Measurements from ENCODE around the gene HECW1.

The HECW1 gene

GRCh38 chr7:43111630-43112458 lies 603 bp upstream of the HECW1 start:
- H3K4me3 ChIP-seq (ENCODE audit: low read depth in 1 of 2, low read length in 2 of 2), result no peak overlapping the region

DNA sequence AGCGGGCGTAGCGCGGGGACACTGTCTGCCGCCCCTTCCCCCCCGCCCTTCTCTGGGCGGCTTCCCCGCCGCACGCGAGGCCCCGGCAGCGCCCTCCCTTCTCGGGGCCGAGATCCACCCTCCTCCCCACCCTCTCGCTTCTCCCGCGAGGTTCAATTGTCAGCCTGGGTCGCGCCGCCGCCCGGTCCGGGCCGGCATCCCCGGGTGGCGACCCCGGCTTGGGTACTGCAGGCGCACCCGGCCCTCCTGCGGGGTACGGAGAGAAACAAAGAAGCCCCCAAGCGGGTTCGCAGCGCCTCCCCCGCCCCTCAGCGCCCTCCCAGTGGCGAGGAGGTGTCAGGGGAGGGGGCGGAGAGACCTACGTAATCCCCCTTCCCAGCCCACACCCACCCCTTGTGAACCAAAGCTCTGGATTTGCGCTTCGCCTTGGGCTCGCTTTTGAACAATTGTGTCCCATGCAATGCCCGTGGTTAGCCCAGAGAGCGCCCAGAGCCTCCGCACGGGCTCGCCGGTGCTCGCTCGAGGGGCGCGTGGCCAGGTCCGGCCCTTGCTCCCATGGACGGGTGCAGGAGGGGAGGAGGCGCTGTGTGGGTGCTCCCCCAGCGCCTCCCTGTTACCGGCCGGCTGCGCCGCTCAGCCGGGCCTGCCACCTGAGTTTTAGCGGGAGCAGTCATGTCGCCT lies 634 bp downstream of the HECW1 start:
- H3K27ac ChIP-seq (ENCODE audit: low read depth, low read length), result no peak overlapping the region
- H3K4me3 ChIP-seq (ENCODE audit: low read depth in 1 of 2, low read length in 2 of 2), result no peak overlapping the region
- no peaks in the 10 kb centered on the region for H3K9me3 ChIP-seq (ENCODE audit: control insufficient read depth in 1 of 2, low read length in 2 of 2)
- peaks cover 39 to 59% of the 10 kb centered on the region in 2 donors for H3K27me3 ChIP-seq (ENCODE audit: control insufficient read depth in 1 of 2, insufficient read depth in 2 of 2, low read length in 2 of 2)
- no peak overlapping the region for H3K9ac ChIP-seq (ENCODE audit: low read depth in 1 of 2, low read length in 2 of 2)
- H3K4me1 ChIP-seq (ENCODE audit: control insufficient read depth in 1 of 2, insufficient read depth in 2 of 2, low read length in 2 of 2), result no peaks in the 10 kb centered on the region
- H3K36me3 ChIP-seq (ENCODE audit: control insufficient read depth in 1 of 2, insufficient read depth in 2 of 2, low read length in 2 of 2), result no peaks in the 10 kb centered on the region

More at GRCh38 chr7:43111630-43112458, 603 bp upstream of the HECW1 start:
- Histone ChIP-seq H3K36me3 (ENCODE audit: control insufficient read depth in 1 of 2, insufficient read depth in 2 of 2, low read length in 2 of 2) (no peaks in the 10 kb centered on the region), H3K4me1 (ENCODE audit: control insufficient read depth in 1 of 2, insufficient read depth in 2 of 2, low read length in 2 of 2) (no peaks in the 10 kb centered on the region), H3K9me3 (ENCODE audit: control insufficient read depth in 1 of 2, low read length in 2 of 2) (no peaks in the 10 kb centered on the region), H3K27me3 (ENCODE audit: control insufficient read depth in 1 of 2, insufficient read depth in 2 of 2, low read length in 2 of 2) (peaks cover 33 to 59% of the 10 kb centered on the region in 2 donors), H3K9ac (ENCODE audit: low read depth in 1 of 2, low read length in 2 of 2) (no peak overlapping the region), H3K27ac (ENCODE audit: low read depth, low read length) (no peak overlapping the region)

GRCh38 chr7:43113622-43114457 lies 1.4 kb downstream of the HECW1 start:
- no peaks in the 10 kb centered on the region for H3K9me3 ChIP-seq (ENCODE audit: control insufficient read depth in 1 of 2, low read length in 2 of 2)
- H3K27ac ChIP-seq (ENCODE audit: low read depth, low read length), result no peak overlapping the region
- H3K9ac ChIP-seq (ENCODE audit: low read depth in 1 of 2, low read length in 2 of 2), result no peak overlapping the region
- no peak overlapping the region for H3K4me3 ChIP-seq (ENCODE audit: low read depth in 1 of 2, low read length in 2 of 2)
- no peaks in the 10 kb centered on the region for H3K36me3 ChIP-seq (ENCODE audit: control insufficient read depth in 1 of 2, insufficient read depth in 2 of 2, low read length in 2 of 2)
- no peaks in the 10 kb centered on the region for H3K4me1 ChIP-seq (ENCODE audit: control insufficient read depth in 1 of 2, insufficient read depth in 2 of 2, low read length in 2 of 2)
- H3K27me3 ChIP-seq (ENCODE audit: control insufficient read depth in 1 of 2, insufficient read depth in 2 of 2, low read length in 2 of 2), result peaks cover 42 to 59% of the 10 kb centered on the region in 2 donors

- Histone ChIP-seq H3K4me1 (ENCODE audit: control insufficient read depth in 1 of 2, insufficient read depth in 2 of 2, low read length in 2 of 2) (no peaks in the 10 kb centered on the region), H3K9ac (ENCODE audit: low read depth in 1 of 2, low read length in 2 of 2) (no peak overlapping the region), H3K27ac (ENCODE audit: low read depth, low read length) (no peak overlapping the region), H3K4me3 (ENCODE audit: low read depth in 1 of 2, low read length in 2 of 2) (no peak overlapping the region), H3K27me3 (ENCODE audit: control insufficient read depth in 1 of 2, insufficient read depth in 2 of 2, low read length in 2 of 2) (peaks cover 44 to 56% of the 10 kb centered on the region in 2 donors), H3K9me3 (ENCODE audit: control insufficient read depth in 1 of 2, low read length in 2 of 2) (no peaks in the 10 kb centered on the region), H3K36me3 (ENCODE audit: control insufficient read depth in 1 of 2, insufficient read depth in 2 of 2, low read length in 2 of 2) (no peaks in the 10 kb centered on the region)
Measured at GRCh38 chr7:43114458-43114780, 2.0 kb downstream of the HECW1 start.

DNA sequence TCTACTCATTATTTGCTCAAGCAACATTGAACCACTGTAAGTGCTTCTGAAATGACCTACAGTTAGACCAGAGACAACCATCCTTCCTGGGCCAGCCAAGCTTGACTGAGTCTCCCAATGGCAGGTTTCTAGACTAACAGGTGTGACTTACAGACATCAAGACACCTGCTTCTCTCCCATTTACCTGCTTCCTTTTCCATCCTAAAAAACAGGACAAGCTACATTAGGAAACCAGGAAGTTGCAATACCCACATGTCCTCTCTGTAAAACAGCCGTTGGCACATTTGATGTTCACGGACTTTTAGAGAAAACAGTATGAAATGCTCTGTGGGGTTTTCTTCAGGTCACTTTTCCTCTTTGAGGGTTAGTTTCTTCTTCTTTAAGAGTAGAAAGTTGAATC lies 4.0 kb downstream of the HECW1 start:
- Histone ChIP-seq H3K27ac (ENCODE audit: low read depth, low read length) (no peak overlapping the region), H3K27me3 (ENCODE audit: control insufficient read depth in 1 of 2, insufficient read depth in 2 of 2, low read length in 2 of 2) (peaks cover 44 to 48% of the 10 kb centered on the region in 2 donors), H3K36me3 (ENCODE audit: control insufficient read depth in 1 of 2, insufficient read depth in 2 of 2, low read length in 2 of 2) (no peaks in the 10 kb centered on the region), H3K4me1 (ENCODE audit: control insufficient read depth in 1 of 2, insufficient read depth in 2 of 2, low read length in 2 of 2) (no peaks in the 10 kb centered on the region), H3K9me3 (ENCODE audit: control insufficient read depth in 1 of 2, low read length in 2 of 2) (no peaks in the 10 kb centered on the region), H3K9ac (ENCODE audit: low read depth in 1 of 2, low read length in 2 of 2) (no peak overlapping the region), H3K4me3 (ENCODE audit: low read depth in 1 of 2, low read length in 2 of 2) (no peak overlapping the region)

GRCh38 chr7:43117095-43117494 lies 4.6 kb downstream of the HECW1 start:
- peaks cover 37 to 41% of the 10 kb centered on the region in 2 donors for H3K27me3 ChIP-seq (ENCODE audit: control insufficient read depth in 1 of 2, insufficient read depth in 2 of 2, low read length in 2 of 2)

GRCh38 chr7:43117861-43118260 lies 5.4 kb downstream of the HECW1 start:
- H3K9me3 ChIP-seq (ENCODE audit: control insufficient read depth in 1 of 2, low read length in 2 of 2), result no peaks in the 10 kb centered on the region
- H3K4me1 ChIP-seq (ENCODE audit: control insufficient read depth in 1 of 2, insufficient read depth in 2 of 2, low read length in 2 of 2), result no peaks in the 10 kb centered on the region
- no peaks in the 10 kb centered on the region for H3K36me3 ChIP-seq (ENCODE audit: control insufficient read depth in 1 of 2, insufficient read depth in 2 of 2, low read length in 2 of 2)
- H3K9ac ChIP-seq (ENCODE audit: low read depth in 1 of 2, low read length in 2 of 2), result no peak overlapping the region
- H3K27ac ChIP-seq (ENCODE audit: low read depth, low read length), result no peak overlapping the region
- H3K4me3 ChIP-seq (ENCODE audit: low read depth in 1 of 2, low read length in 2 of 2), result no peak overlapping the region
- peaks cover 31 to 40% of the 10 kb centered on the region in 2 donors for H3K27me3 ChIP-seq (ENCODE audit: control insufficient read depth in 1 of 2, insufficient read depth in 2 of 2, low read length in 2 of 2)

More at GRCh38 chr7:43117095-43117494, 4.6 kb downstream of the HECW1 start:
- Histone ChIP-seq H3K9ac (ENCODE audit: low read depth in 1 of 2, low read length in 2 of 2) (no peak overlapping the region), H3K36me3 (ENCODE audit: control insufficient read depth in 1 of 2, insufficient read depth in 2 of 2, low read length in 2 of 2) (no peaks in the 10 kb centered on the region), H3K4me1 (ENCODE audit: control insufficient read depth in 1 of 2, insufficient read depth in 2 of 2, low read length in 2 of 2) (no peaks in the 10 kb centered on the region), H3K4me3 (ENCODE audit: low read depth in 1 of 2, low read length in 2 of 2) (no peak overlapping the region), H3K9me3 (ENCODE audit: control insufficient read depth in 1 of 2, low read length in 2 of 2) (no peaks in the 10 kb centered on the region), H3K27ac (ENCODE audit: low read depth, low read length) (no peak overlapping the region)

- no peak overlapping the region for H3K4me3 ChIP-seq (ENCODE audit: low read depth in 1 of 2, low read length in 2 of 2)
- no peak overlapping the region for H3K27ac ChIP-seq (ENCODE audit: low read depth, low read length)
- H3K4me1 ChIP-seq (ENCODE audit: control insufficient read depth in 1 of 2, insufficient read depth in 2 of 2, low read length in 2 of 2), result no peaks in the 10 kb centered on the region
- no peaks in the 10 kb centered on the region for H3K9me3 ChIP-seq (ENCODE audit: control insufficient read depth in 1 of 2, low read length in 2 of 2)
- H3K9ac ChIP-seq (ENCODE audit: low read depth in 1 of 2, low read length in 2 of 2), result no peak overlapping the region
- peaks cover 31 to 35% of the 10 kb centered on the region in 2 donors for H3K27me3 ChIP-seq (ENCODE audit: control insufficient read depth in 1 of 2, insufficient read depth in 2 of 2, low read length in 2 of 2)
- H3K36me3 ChIP-seq (ENCODE audit: control insufficient read depth in 1 of 2, insufficient read depth in 2 of 2, low read length in 2 of 2), result no peaks in the 10 kb centered on the region
Measured at GRCh38 chr7:43118313-43118712, 5.9 kb downstream of the HECW1 start.

DNA sequence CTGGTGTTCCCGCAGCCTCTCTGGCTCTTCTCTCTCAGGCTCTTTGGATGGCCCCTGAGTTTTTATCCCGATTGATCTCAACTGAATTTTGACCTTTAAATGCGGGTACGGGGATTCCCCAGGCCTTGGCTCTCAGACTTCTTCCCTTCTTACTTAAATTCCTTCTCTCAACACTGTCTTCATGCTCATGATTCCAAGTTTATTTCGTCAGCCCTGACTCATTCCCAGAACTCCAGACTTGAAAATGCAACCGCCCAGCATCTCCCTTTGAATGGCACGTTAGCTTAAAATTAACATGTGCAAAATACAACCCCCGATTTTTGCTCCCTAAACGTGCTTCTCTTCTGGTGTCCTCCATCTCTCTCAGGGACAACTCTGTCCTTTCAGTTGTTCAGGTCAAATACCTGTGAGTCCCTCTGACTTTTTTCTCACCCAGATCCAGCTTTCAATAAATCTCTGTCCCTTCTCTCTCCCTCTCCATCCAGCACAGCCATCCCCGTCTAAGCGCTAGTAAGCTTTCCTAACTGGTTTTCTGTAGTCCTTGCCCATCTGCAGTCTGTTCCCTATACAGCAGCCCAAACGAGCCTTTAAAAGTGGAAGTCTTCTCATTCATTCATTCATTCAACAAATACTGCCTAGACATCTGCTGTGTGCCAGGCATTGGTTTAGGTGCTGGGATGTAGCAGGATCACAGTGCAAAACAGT lies 7.1 kb downstream of the HECW1 start:
- Histone ChIP-seq H3K27me3 (ENCODE audit: control insufficient read depth in 1 of 2, insufficient read depth in 2 of 2, low read length in 2 of 2) (peaks cover 21 to 24% of the 10 kb centered on the region in 2 donors), H3K4me1 (ENCODE audit: control insufficient read depth in 1 of 2, insufficient read depth in 2 of 2, low read length in 2 of 2) (no peaks in the 10 kb centered on the region), H3K36me3 (ENCODE audit: control insufficient read depth in 1 of 2, insufficient read depth in 2 of 2, low read length in 2 of 2) (no peaks in the 10 kb centered on the region)

More for the DNA sequence above, 7.1 kb downstream of the HECW1 start:
- Histone ChIP-seq H3K9me3 (ENCODE audit: control insufficient read depth in 1 of 2, low read length in 2 of 2) (no peaks in the 10 kb centered on the region), H3K9ac (ENCODE audit: low read depth in 1 of 2, low read length in 2 of 2) (no peak overlapping the region), H3K27ac (ENCODE audit: low read depth, low read length) (no peak overlapping the region), H3K4me3 (ENCODE audit: low read depth in 1 of 2, low read length in 2 of 2) (no peak overlapping the region)

Measured in duodenal mucosa (tissue), 2 donors.